Measurements from ENCODE around the gene RTL9. TPM values are rescaled to one million over a fixed set of nuclear protein-coding genes. Genes with fewer than 3 reads are reported as not detected.

Gene RTL9
- total RNA-seq, 3 donors from 2014 or later = 0.15 to 0.32 TPM; not detected in 1

DNA sequence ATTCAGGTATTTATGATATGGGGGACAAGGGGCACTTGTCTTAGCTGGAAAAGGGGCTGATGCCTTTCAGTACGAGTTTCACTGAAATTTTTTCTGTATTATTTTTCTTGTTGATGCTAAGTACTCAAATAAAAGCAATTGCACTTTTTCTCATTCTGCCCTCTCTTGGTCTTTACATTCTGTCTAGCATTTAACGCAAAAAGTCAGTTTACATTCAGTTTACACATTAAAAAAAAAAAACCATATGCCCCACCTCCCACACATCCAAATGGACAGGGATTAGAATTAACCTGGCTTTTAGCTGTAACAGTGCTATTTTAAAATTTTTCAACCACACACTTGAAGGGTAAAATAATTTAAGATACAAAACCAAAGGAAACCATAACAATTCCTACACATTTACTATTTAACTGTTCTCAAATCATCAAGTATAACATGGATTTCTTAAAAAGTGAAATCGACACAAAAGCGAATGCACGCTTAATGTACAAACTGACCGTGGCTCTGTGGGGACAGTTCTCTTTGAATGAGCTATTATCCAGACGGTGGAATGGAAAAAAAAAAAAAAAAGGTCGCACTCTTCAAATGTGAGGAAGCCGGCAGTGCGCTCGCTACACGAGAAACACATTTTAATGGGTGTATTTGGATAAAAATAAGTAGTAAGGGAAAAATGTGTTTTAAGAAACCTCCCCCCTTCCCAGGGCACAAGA lies 42.1 kb upstream of the RTL9 start:
- intact Hi-C loops (cut with DNase I; ENCODE audit: low total_unique reads) = no loop called here
- H3K27ac ChIP-seq = no peak overlapping the region

GRCh38 chrX:110317061-110317819 lies 41.4 kb upstream of the RTL9 start:
- TF ChIP-seq CTCF (IDR thresholded peaks at IDR 0.05) (no peak), POLR2A (IDR thresholded peaks at IDR 0.05) (no peak), POLR2AphosphoS5 (IDR thresholded peaks at IDR 0.05) (no peak)
- H3K4me3 ChIP-seq = peak overlapping the region; percentile 69 to 86 (median 74)
- no peaks in the 10 kb centered on the region for H3K4me1 ChIP-seq
- intact Hi-C loops (cut with DNase I; ENCODE audit: low total_unique reads) = no loop called here
- DNase-seq (ENCODE audit: low spot score in 2 of 2) = peak in 1 of 2 donors; percentile 42
- H3K27ac ChIP-seq = peak overlapping the region; percentile 75 to 93
- H3K27me3 ChIP-seq = peaks cover 0 to 45% of the 10 kb centered on the region in 2 donors
- no peaks in the 10 kb centered on the region for H3K9me3 ChIP-seq
- H3K36me3 ChIP-seq = no peaks in the 10 kb centered on the region

More for the DNA sequence above, 42.1 kb upstream of the RTL9 start:
- no peaks in the 10 kb centered on the region for H3K9me3 ChIP-seq
- H3K4me1 ChIP-seq = no peaks in the 10 kb centered on the region
- DNase-seq (ENCODE audit: low spot score in 2 of 2) = no peak
- peak overlapping the region; percentile 69 to 86 (median 74) for H3K4me3 ChIP-seq
- no peaks in the 10 kb centered on the region for H3K36me3 ChIP-seq
- TF ChIP-seq CTCF (IDR thresholded peaks at IDR 0.05) (no peak), POLR2A (IDR thresholded peaks at IDR 0.05) (no peak), POLR2AphosphoS5 (IDR thresholded peaks at IDR 0.05) (no peak)
- H3K27me3 ChIP-seq = peaks cover 0 to 45% of the 10 kb centered on the region in 2 donors

DNA sequence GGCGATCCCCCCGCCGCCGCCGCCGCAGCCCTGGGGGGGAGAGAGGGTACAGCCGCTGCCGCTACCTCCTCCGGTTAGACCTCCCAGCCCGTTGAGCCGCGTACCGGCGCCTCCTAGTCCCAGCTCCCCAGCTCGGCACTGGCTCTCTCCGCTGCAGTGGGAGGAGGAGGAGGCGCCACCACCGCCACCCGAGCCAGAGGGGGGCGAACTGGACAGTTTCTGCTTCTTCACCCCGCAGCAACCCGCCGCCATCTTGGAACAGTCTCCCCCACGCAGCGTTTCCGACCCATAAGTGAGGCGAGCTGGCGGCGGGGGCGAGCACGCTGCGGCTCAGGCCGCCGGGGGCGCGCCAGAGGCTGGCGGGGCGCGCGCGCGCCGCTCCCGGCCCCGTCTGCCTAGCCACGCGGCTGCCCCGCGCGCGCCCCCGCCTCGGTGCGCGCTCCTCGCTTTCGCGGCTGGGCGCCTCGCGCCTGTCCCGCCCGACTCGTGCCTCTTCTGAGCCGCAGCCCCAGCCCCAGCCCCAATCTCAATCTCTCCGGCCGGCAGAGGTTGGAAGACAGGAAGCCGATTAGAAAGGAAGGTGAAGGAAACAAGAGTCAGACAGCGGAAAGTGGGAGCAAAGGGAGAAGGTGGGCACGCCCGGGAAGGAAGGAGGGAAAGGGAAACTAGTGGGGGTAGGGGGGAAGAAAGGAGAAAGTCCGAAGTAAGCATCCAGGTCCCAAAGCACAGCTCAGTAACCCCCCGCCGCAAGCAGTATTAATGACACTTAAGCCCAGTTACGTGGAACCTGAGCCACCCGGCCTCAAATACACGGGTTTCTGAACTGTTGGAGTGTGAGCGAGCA lies 40.6 kb upstream of the RTL9 start, which contains the start of gene AMMECR1:
AMMECR1 (minus strand) TSS at position 266 of the 844 bp plus-strand sequence; CDS start at position 252, 14 bp downstream.
- Histone ChIP-seq H3K9me3 (no peaks in the 10 kb centered on the region), H3K4me1 (no peaks in the 10 kb centered on the region), H3K27ac (peak within 1 kb of the TSS; percentile 85 to 93), H3K4me3 (peak within 1 kb of the TSS; percentile 69 to 86 (median 74)), H3K36me3 (no peaks in the 10 kb centered on the region), H3K27me3 (peaks cover 0 to 49% of the 10 kb centered on the region in 2 donors)
- TF ChIP-seq POLR2A (IDR thresholded peaks at IDR 0.05) = no peak
- peak in 1 of 3 donors; percentile 15 for TF ChIP-seq CTCF (IDR thresholded peaks at IDR 0.05)
- peak in 1 of 3 donors; percentile 5 for TF ChIP-seq POLR2AphosphoS5 (IDR thresholded peaks at IDR 0.05)
- peak; percentile 64 to 66 for DNase-seq (ENCODE audit: low spot score in 2 of 2)
- intact Hi-C loops (cut with DNase I; ENCODE audit: low total_unique reads) = no loop called here

DNA sequence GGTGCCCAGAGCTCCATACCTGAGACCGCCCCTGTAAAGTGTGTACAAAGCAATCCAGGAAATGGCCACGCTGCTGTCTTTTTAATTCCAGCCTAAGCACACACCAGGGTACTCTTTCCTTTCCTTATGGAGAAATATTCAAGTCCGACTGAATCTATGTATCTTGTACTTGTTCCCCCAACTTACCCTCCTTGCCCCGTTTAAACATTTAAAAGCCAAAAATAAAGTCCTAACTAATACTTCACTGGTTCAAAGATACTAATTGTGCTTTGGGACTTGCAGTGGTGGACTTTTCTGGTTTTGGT lies 40.0 kb upstream of the RTL9 start:
- intact Hi-C loops (cut with DNase I; ENCODE audit: low total_unique reads) = no loop called here
- Histone ChIP-seq H3K36me3 (no peaks in the 10 kb centered on the region), H3K27ac (peak overlapping the region; percentile 85 to 93), H3K9me3 (no peaks in the 10 kb centered on the region), H3K4me1 (no peaks in the 10 kb centered on the region), H3K27me3 (peaks cover 0 to 50% of the 10 kb centered on the region in 2 donors), H3K4me3 (peak overlapping the region; percentile 69 to 86 (median 74))
- DNase-seq (ENCODE audit: low spot score in 2 of 2) = no peak
- TF ChIP-seq POLR2A (IDR thresholded peaks at IDR 0.05) = no peak
- TF ChIP-seq CTCF (IDR thresholded peaks at IDR 0.05) = no peak
- no peak for TF ChIP-seq POLR2AphosphoS5 (IDR thresholded peaks at IDR 0.05)
